HCT116 (cell line): ENCODE data around the gene RNF146.

Experiments used
- ATF3 ChIP-seq: IDR thresholded peaks from 2 replicates; pipeline ENCODE4 v1.6.1; 2012
- CTCF ChIP-seq, 3 experiments: fragments of 200-600 bp in 1 of 3; sonication (generic) in 1 of 3; IDR thresholded peaks in 2 of 3; conservative IDR thresholded peaks in 1 of 3; 2 replicates each; pipeline ENCODE4 v1.5.1; 2012 to 2017; ENCODE audit warnings: low read depth in 2 of 3, low read length in 2 of 3, antibody characterized with exemption in 1 of 3, borderline replicate concordance in 1 of 3, control low read depth in 1 of 3, mild to moderate bottlenecking in 1 of 3, mixed read lengths in 1 of 3, mixed run types in 1 of 3, moderate library complexity in 1 of 3; ENCODE audit not compliant: insufficient read depth in 1 of 3
- POLR2A ChIP-seq: IDR thresholded peaks from 2 replicates; pipeline ENCODE4 v1.7.0; 2011; ENCODE audit warnings: borderline replicate concordance; ENCODE audit not compliant: insufficient read depth, insufficient read length; ENCODE audit errors: extremely low read depth
- POLR2AphosphoS5 ChIP-seq: IDR thresholded peaks from 2 replicates; pipeline ENCODE4 v1.6.1; 2011; ENCODE audit warnings: mild to moderate bottlenecking, low read depth, low read length, moderate library complexity
- RAD21 ChIP-seq: IDR thresholded peaks from 2 replicates; pipeline ENCODE4 v1.6.1; 2012; ENCODE audit warnings: low read depth, mild to moderate bottlenecking
- REST ChIP-seq: IDR thresholded peaks from 2 replicates; pipeline ENCODE4 v1.6.1; 2012; ENCODE audit warnings: low read depth
- YY1 ChIP-seq: IDR thresholded peaks from 2 replicates; pipeline ENCODE4 v1.6.1; 2011; ENCODE audit warnings: low read length, low read depth, moderate library complexity, mild to moderate bottlenecking; ENCODE audit not compliant: insufficient replicate concordance; ENCODE audit errors: extremely low read depth
- ZBTB33 ChIP-seq: IDR thresholded peaks from 2 replicates; pipeline ENCODE4 v1.6.1; 2011; ENCODE audit warnings: mild to moderate bottlenecking, low read length, moderate library complexity; ENCODE audit not compliant: insufficient replicate concordance; ENCODE audit errors: extremely low read depth

- TF ChIP-seq RAD21 (no peak), ZBTB33 (no peak), CTCF (IDR thresholded peaks at IDR 0.05 in 2 of 3, conservative IDR thresholded peaks at IDR 0.05 in 1 of 3; ENCODE audit: borderline replicate concordance in 1 of 3, insufficient read depth in 1 of 3, low read depth in 2 of 3, low read length in 2 of 3) (no peak), POLR2AphosphoS5 (no peak), POLR2A (no peak), REST (no peak), YY1 (no peak), ATF3 (no peak)
Measured at GRCh38 chr6:127288705-127289104, 22.0 kb downstream of the RNF146 start.
